RWPE1 (cell line): ENCODE measurements around the gene WDR89.
A peak's percentile ranks its signal among the peaks of the same experiment; 100 is the strongest.

ENCODE experiments used
- CTCF ChIA-PET: fragments of 350-600 bp; sonication (Branson Sonifier 250); formaldehyde crosslinking; extraction: SDS; loops from one replicate; lab custom pipeline; 2021; lab: Yijun Ruan, JAX
- POLR2A ChIA-PET: fragments of 400-600 bp; formaldehyde crosslinking; extraction: SDS; loops from one replicate; lab custom pipeline; 2020; ENCODE audit warnings: antibody characterized with exemption; ENCODE audit not compliant: low non-redundant PET; lab: Yijun Ruan, JAX
- DNase-seq: peaks from one replicate; pipeline ENCODE4 v3.0.0; 2012; ENCODE audit warnings: low spot score
- H3K27ac ChIP-seq: fragments of 450-650 bp; 2 replicates; pipeline ENCODE4 v1.5.1; 2017
- CTCF ChIP-seq: fragments of 450-650 bp; conservative IDR thresholded peaks from 2 replicates; pipeline ENCODE4 v1.5.1; 2017; ENCODE audit warnings: low read depth, mild to moderate bottlenecking

WDR89 gene

GRCh38 chr14:63581491-63581890 is 60.2 kb downstream of the WDR89 start:
- DNase-seq = no peak
- CTCF ChIA-PET = no interaction called here
- no peak overlapping the region for H3K27ac ChIP-seq
- POLR2A ChIA-PET = no interaction called here
- no peak for TF ChIP-seq CTCF

GRCh38 chr14:63578300-63578699 is 63.4 kb downstream of the WDR89 start:
- POLR2A ChIA-PET = no interaction called here
- no peak overlapping the region for H3K27ac ChIP-seq
- CTCF ChIA-PET = interaction anchor here (0.6 to 1.0 kb wide), 3 partner anchors 9 to 205 kb away, joined by 4 to 7 read pairs (median 5); no protein-coding TSS in a partner anchor
- peak; percentile 8 for DNase-seq
- TF ChIP-seq CTCF = no peak

DNA sequence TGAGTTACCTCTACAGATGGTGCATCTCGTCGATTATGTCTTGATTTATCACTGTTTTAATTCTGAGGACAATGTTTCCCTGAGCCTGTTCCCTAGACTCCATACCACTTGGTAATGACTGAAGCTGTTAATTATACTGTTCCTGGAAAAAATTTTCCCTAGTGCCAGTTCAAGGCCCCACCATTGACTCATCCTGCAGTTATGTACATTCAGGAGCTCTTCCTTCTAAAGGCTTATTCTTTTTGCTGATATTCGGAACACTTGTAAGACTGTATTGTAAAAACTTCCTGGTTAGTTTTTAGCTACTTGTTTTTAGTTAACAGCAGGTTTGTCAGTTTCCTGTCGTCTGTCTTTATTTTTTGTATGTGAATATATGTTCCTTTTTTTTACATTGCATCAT is 68.1 kb downstream of the WDR89 start:
- POLR2A ChIA-PET = no interaction called here

GRCh38 chr14:63565448-63565847 is 76.2 kb downstream of the WDR89 start:
- TF ChIP-seq CTCF = no peak
- CTCF ChIA-PET = no interaction called here
- DNase-seq = no peak
- H3K27ac ChIP-seq = no peak overlapping the region
- POLR2A ChIA-PET = no interaction called here

More for the DNA sequence above, 68.1 kb downstream of the WDR89 start:
- DNase-seq = peak; percentile 12
- H3K27ac ChIP-seq = no peak overlapping the region
- TF ChIP-seq CTCF = no peak
- CTCF ChIA-PET = interaction anchor here (0.6 kb wide), 1 partner anchor 106 kb away, joined by 3 read pairs; no protein-coding TSS in a partner anchor

- DNase-seq = no peak
- H3K27ac ChIP-seq = no peak overlapping the region
- TF ChIP-seq CTCF = no peak
- CTCF ChIA-PET = no interaction called here
- POLR2A ChIA-PET = no interaction called here
Measured at GRCh38 chr14:63564318-63564717, 77.4 kb downstream of the WDR89 start.

- ChIA-PET CTCF (interaction anchor here (0.6 kb wide), 1 partner anchor 811 kb away, joined by 4 read pairs; no protein-coding TSS in a partner anchor), POLR2A (no interaction called here)
- H3K27ac ChIP-seq = no peak overlapping the region
- DNase-seq = peak; percentile 51
- TF ChIP-seq CTCF = no peak
Measured at GRCh38 chr14:63563370-63564026, 78.2 kb downstream of the WDR89 start.
